NOMO-1 treated with dmso at 0.1 percent for 144 hours (cell line): Measurements from ENCODE around the gene SCEL.

Source experiments
- DNase-seq: peaks from one replicate; lab custom pipeline; 2025; ENCODE audit not compliant: unreplicated experiment; lab: John Stamatoyannopoulos, UW

SCEL gene

GRCh38 chr13:77555246-77555645 lies 19.7 kb downstream of the SCEL start:
- DNase-seq = no peak

GRCh38 chr13:77558016-77558415 lies 22.5 kb downstream of the SCEL start:
- no peak for DNase-seq

GRCh38 chr13:77563111-77563510 lies 27.6 kb downstream of the SCEL start:
- no peak for DNase-seq

- DNase-seq = no peak
Observed at GRCh38 chr13:77565635-77566034, 30.1 kb downstream of the SCEL start.

GRCh38 chr13:77571956-77572355 lies 36.5 kb downstream of the SCEL start:
- DNase-seq = no peak

- DNase-seq = no peak
Observed at GRCh38 chr13:77574096-77574495, 38.6 kb downstream of the SCEL start.

- no peak for DNase-seq
Observed at GRCh38 chr13:77579959-77580358, 44.5 kb downstream of the SCEL start.

GRCh38 chr13:77580748-77581147 lies 45.2 kb downstream of the SCEL start:
- DNase-seq = no peak

- no peak for DNase-seq
Observed at GRCh38 chr13:77583581-77583980, 48.1 kb downstream of the SCEL start.

- no peak for DNase-seq
Observed at GRCh38 chr13:77584106-77584505, 48.6 kb downstream of the SCEL start.

- DNase-seq = no peak
Observed at GRCh38 chr13:77595166-77595810, 59.8 kb downstream of the SCEL start.

- no peak for DNase-seq
Observed at GRCh38 chr13:77596777-77597176, 61.3 kb downstream of the SCEL start.

GRCh38 chr13:77599351-77599750 lies 63.8 kb downstream of the SCEL start:
- DNase-seq = no peak

- DNase-seq = no peak
Observed at GRCh38 chr13:77600701-77601100, 65.2 kb downstream of the SCEL start.

- DNase-seq = no peak
Observed at GRCh38 chr13:77611068-77611467, 75.6 kb downstream of the SCEL start.

GRCh38 chr13:77616027-77616426 lies 80.5 kb downstream of the SCEL start:
- DNase-seq = no peak

GRCh38 chr13:77619655-77620054 lies 84.1 kb downstream of the SCEL start:
- DNase-seq = no peak

- no peak for DNase-seq
Observed at GRCh38 chr13:77620138-77620537, 84.6 kb downstream of the SCEL start.

GRCh38 chr13:77623806-77624205 lies 88.3 kb downstream of the SCEL start:
- no peak for DNase-seq

GRCh38 chr13:77628170-77628569 lies 92.7 kb downstream of the SCEL start:
- DNase-seq = no peak

GRCh38 chr13:77637588-77637987 lies 102.1 kb downstream of the SCEL start:
- no peak for DNase-seq

- DNase-seq = no peak
Observed at GRCh38 chr13:77650409-77650808, 114.9 kb downstream of the SCEL start.

- DNase-seq = no peak
Observed at GRCh38 chr13:77653301-77653700, 117.8 kb downstream of the SCEL start.
